GM12801 (cell line): ENCODE data around the gene MUC5AC.

Experiments
- TF ChIP-seq, protein P1 (sequence below): IDR thresholded peaks from one replicate; pipeline ENCODE4 v1.5.1; 2011; ENCODE audit warnings: control low read depth; ENCODE audit not compliant: insufficient read length; ENCODE audit errors: extremely low read depth

The MUC5AC gene

DNA sequence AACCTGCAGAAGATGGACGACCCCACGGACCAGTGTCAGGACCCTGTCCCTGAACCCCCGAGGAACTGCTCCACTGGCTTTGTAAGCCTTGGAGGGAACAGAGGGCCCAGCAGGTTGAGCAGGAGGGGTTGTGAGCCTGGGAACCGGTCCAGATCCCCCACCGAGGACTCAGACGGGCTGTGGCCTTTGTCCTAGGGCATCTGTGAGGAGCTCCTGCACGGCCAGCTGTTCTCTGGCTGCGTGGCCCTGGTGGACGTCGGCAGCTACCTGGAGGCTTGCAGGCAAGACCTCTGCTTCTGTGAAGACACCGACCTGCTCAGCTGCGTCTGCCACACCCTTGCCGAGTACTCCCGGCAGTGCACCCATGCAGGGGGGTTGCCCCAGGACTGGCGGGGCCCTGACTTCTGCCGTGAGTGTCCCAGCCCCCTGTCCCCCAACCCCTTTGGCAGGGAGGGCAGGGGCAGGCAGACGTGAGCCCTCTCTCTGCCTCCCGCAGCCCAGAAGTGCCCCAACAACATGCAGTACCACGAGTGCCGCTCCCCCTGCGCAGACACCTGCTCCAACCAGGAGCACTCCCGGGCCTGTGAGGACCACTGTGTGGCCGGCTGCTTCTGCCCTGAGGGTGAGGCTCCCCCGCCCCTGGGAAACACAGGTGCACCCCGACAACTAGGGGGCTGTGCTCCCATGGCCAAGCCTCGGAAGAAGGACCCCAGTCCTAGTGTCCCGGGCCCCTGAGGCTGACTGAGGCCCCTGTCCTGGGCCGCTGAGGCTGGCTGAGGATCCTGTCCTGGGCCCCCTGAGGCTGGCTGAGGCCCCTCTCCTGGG is 6.4 kb downstream of the MUC5AC start:
- TF ChIP-seq, protein P1, sequence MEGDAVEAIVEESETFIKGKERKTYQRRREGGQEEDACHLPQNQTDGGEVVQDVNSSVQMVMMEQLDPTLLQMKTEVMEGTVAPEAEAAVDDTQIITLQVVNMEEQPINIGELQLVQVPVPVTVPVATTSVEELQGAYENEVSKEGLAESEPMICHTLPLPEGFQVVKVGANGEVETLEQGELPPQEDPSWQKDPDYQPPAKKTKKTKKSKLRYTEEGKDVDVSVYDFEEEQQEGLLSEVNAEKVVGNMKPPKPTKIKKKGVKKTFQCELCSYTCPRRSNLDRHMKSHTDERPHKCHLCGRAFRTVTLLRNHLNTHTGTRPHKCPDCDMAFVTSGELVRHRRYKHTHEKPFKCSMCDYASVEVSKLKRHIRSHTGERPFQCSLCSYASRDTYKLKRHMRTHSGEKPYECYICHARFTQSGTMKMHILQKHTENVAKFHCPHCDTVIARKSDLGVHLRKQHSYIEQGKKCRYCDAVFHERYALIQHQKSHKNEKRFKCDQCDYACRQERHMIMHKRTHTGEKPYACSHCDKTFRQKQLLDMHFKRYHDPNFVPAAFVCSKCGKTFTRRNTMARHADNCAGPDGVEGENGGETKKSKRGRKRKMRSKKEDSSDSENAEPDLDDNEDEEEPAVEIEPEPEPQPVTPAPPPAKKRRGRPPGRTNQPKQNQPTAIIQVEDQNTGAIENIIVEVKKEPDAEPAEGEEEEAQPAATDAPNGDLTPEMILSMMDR = no peak

DNA sequence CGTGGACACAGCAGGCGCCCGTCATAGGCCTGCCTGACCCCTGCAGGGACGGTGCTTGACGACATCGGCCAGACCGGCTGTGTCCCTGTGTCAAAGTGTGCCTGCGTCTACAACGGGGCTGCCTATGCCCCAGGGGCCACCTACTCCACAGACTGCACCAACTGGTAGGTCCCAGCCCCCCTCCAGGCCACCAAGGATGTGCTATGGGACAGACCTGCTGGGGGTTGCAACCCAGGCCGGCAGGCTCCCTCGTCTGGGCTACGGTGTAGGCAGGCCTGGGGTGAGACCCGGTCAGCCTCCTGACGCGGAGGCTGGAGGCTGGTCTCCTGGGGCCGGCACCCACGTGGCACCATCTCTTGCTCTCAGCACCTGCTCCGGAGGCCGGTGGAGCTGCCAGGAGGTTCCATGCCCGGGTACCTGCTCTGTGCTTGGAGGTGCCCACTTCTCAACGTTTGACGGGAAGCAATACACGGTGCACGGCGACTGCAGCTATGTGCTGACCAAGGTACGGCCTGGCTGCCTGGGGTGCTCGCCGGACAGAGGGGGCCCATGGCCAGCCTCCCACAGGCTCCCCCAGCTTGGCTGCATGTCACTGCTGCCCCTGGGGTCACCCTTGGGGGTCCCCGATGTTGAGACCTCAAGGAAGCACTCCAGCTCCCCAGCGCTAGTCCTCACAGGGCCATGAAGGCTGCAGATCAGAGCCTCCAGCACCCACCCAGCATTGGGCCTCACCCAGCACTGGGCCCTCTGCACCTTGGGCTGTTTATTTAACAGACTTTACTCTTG is 7.7 kb downstream of the MUC5AC start:
- TF ChIP-seq, protein P1 = no peak

- TF ChIP-seq, protein P1 = no peak
These were observed 9.5 kb downstream of the MUC5AC start for GRCh38 chr11:1167256-1167655.

DNA sequence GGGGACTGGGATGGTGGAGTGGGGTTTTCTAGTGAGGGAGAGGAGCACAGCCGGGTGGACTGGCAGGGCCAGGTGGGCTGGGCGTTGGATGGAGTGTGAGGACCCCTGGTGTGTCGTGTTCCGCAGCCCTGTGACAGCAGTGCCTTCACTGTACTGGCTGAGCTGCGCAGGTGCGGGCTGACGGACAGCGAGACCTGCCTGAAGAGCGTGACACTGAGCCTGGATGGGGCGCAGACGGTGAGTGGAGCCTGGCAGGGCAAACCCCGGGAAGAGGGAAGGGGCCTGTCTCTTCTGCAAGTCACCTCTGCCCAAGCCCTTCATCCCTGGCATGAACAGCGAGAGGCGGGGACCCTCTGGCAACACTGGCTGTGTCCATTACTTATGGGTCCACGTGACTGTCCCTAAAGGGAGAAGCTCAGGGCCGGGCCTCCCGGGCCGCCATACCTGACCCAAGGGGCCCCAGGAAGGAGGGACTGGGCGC is 10.0 kb downstream of the MUC5AC start:
- TF ChIP-seq, protein P1 = no peak

- TF ChIP-seq, protein P1 = no peak
These were observed 10.5 kb downstream of the MUC5AC start for GRCh38 chr11:1168256-1168655.

DNA sequence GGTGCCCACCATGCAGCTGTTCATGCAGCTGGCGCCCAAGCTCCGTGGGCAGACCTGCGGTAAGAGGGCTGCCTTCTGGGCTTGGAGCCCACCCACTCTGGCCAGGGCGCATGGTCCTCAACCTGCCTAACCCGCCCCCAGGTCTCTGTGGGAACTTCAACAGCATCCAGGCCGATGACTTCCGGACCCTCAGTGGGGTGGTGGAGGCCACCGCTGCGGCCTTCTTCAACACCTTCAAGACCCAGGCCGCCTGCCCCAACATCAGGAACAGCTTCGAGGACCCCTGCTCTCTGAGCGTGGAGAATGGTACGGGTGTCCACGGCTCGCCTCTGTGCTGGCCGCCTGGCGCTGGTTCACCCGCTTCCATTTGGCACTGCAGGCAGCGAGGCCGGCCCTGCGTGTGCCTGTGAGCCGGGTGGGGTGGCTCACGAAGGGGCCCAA is 11.0 kb downstream of the MUC5AC start:
- TF ChIP-seq, protein P1 = no peak

- TF ChIP-seq, protein P1 = no peak
These were observed 13.7 kb downstream of the MUC5AC start for GRCh38 chr11:1171223-1171984.
